Spinal cord (tissue), 10 donors: Measurements from ENCODE around the gene DHX32. TPM values are rescaled to one million over a fixed set of nuclear protein-coding genes. Genes with fewer than 3 reads are reported as not detected.
"Not testable (repeated sequence)": the region's sequence is repeated elsewhere in the genome, so short reads cannot be mapped to it uniquely, and the experiment has no call there.

Experiments used
- DNase-seq, 6 donors: peaks; one replicate each; pipeline versions ENCODE4 v3.0.0 to v3.0.0-alpha.2; 2013 to 2015; ENCODE audit warnings: low spot score in 6 of 6, low read depth in 4 of 6
- H3K27ac ChIP-seq: one replicate; pipeline ENCODE4 v1.5.1; 2013; ENCODE audit warnings: low read depth, low read length, control low read depth
- H3K27me3 ChIP-seq: one replicate; pipeline ENCODE4 v1.6.1; 2013; ENCODE audit warnings: low read length; ENCODE audit not compliant: control insufficient read depth, insufficient read depth
- H3K36me3 ChIP-seq: one replicate; pipeline ENCODE4 v1.6.1; 2013; ENCODE audit warnings: low read length; ENCODE audit not compliant: control insufficient read depth, insufficient read depth
- H3K4me1 ChIP-seq: one replicate; pipeline ENCODE4 v1.6.1; 2013; ENCODE audit warnings: low read length; ENCODE audit not compliant: control insufficient read depth, insufficient read depth
- H3K4me3 ChIP-seq: one replicate; pipeline ENCODE4 v1.5.1; 2013; ENCODE audit warnings: low read depth, low read length, control low read depth
- H3K9me3 ChIP-seq: one replicate; pipeline ENCODE4 v1.6.1; 2013; ENCODE audit warnings: low read length; ENCODE audit not compliant: control insufficient read depth, insufficient read depth
- WGBS: methylation state at CpG from one replicate; pipeline ENCODE4 v1.1.5; 2013; ENCODE audit warnings: missing lambda C conversion rate; ENCODE audit not compliant: insufficient coverage; 5-methylcytosine and 5-hydroxymethylcytosine counted together
- long read RNA-seq, 4 donors: transcript quantifications; one replicate each; lab custom pipeline, GENCODE V29; 2026
- polyA plus RNA-seq, 2 donors: library from polyadenylated mRNA; unstranded; fragments of 120-200 nt; gene quantifications; one replicate each; pipeline ENCODE4 v1.2.1, GENCODE V29; 2013; ENCODE audit not compliant: insufficient read length in 2 of 2
- total RNA-seq, 2 donors: library from RNA; depleted of rRNA in 1 of 2; stranded (reverse); fragments of 120-200 nt in 1 of 2; fragments of >200 nt in 1 of 2; gene quantifications; one replicate each; pipeline versions ENCODE4 v1.2.3 to v1.2.4, GENCODE V29; 2013 to 2014
- donor health status: healthy.

The DHX32 gene, protein sequence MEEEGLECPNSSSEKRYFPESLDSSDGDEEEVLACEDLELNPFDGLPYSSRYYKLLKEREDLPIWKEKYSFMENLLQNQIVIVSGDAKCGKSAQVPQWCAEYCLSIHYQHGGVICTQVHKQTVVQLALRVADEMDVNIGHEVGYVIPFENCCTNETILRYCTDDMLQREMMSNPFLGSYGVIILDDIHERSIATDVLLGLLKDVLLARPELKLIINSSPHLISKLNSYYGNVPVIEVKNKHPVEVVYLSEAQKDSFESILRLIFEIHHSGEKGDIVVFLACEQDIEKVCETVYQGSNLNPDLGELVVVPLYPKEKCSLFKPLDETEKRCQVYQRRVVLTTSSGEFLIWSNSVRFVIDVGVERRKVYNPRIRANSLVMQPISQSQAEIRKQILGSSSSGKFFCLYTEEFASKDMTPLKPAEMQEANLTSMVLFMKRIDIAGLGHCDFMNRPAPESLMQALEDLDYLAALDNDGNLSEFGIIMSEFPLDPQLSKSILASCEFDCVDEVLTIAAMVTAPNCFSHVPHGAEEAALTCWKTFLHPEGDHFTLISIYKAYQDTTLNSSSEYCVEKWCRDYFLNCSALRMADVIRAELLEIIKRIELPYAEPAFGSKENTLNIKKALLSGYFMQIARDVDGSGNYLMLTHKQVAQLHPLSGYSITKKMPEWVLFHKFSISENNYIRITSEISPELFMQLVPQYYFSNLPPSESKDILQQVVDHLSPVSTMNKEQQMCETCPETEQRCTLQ
- total RNA-seq (10 to 100 TPM; 22.6 to 29.2 TPM), polyA plus RNA-seq (10 to 100 TPM; 18.0 to 19.1 TPM)
- long read RNA-seq, donor 1, partial matches to known transcripts, result 0 of 1 reads
- long read RNA-seq, donor 1, other reads (novel, unspliced or antisense), result 0 of 1 reads
- long read RNA-seq, donor 2, result 0 reads
- long read RNA-seq, donor 3, result 0 reads
- long read RNA-seq, donor 4, partial matches to known transcripts, result 15 of 15 reads
- long read RNA-seq, donor 4, other reads (novel, unspliced or antisense), result 0 of 15 reads

GRCh38 chr10:125881192-125881591, at the start of gene DHX32:
Gene DHX32 (minus strand): TSS chr10:125881292. CDS start chr10:125880824, 468 bp downstream.
- H3K4me1 ChIP-seq, result peaks cover 4% of the 10 kb centered on the region
- no peak within 1 kb of the TSS for H3K4me3 ChIP-seq
- H3K27me3 ChIP-seq, result no peaks in the 10 kb centered on the region
- 26% methylated on average over 3 of the region's 4 CpGs for WGBS
- H3K36me3 ChIP-seq, result no peaks in the 10 kb centered on the region
- H3K9me3 ChIP-seq, result no peaks in the 10 kb centered on the region
- peak in 2 of 6 donors; percentile 7 to 9 for DNase-seq
- no peak within 1 kb of the TSS for H3K27ac ChIP-seq

DNA sequence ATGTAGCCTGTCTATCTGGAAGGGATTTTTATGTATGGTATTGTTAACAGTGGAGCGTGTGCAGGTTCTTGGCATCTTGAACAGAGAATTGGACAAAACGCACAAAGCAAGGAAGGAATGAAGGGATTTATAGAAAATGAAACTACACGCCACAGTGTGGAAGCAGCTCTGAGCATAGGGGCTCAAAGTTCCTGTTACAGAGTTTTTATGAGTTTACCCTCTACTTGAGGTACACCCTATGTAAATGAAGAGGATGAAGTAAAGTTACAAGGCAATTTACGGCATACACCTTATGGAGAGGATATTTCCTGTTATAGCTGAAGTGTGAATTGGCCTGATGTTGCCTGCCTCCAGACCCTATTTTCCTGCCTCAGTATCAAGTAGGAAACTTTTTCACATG, 48.5 kb upstream of the DHX32 start:
- Histone ChIP-seq H3K36me3 (no peaks in the 10 kb centered on the region), H3K9me3 (peaks cover 1% of the 10 kb centered on the region), H3K4me3 (no peak overlapping the region), H3K4me1 (peaks cover 4% of the 10 kb centered on the region), H3K27ac (no peak overlapping the region), H3K27me3 (no peaks in the 10 kb centered on the region)
- no peak for DNase-seq
- 94% methylated on average over 3 of the region's 4 CpGs for WGBS

DNA sequence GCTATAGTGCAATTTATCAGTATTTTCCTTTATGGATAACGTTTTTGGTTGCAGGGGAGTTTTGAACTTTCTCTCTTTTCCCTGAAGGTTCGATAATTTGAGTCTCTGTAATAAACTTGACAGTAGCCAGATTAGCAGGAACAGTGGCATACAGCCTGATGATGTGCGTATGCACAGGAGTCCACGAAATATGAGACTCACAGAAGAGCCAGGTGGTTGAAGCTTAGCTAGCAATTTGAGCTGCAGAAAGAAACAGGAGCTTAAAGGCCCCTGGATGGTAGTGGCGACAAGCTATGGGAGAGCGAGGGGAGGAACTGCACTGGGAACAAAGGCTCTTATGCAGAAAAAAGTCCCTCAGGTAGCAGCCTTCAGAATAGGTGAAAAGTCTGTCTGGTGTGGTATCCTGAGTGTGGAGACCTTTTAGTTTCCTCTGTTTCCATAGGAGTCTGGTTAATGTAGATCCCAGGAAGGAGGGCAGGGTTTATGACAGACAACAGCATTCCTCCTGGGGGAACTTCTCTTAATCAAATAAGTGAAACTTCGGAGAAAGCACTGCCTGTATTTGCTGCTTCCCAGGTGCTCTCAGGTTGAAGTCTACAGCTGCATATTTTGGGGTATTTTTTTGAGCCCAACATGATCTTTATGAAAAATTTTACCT, 48.0 kb upstream of the DHX32 start:
- 89% methylated on average over 6 of the region's 7 CpGs for WGBS
- no peak for DNase-seq
- H3K4me1 ChIP-seq, result no peaks in the 10 kb centered on the region

GRCh38 chr10:125927265-125927664, 46.2 kb upstream of the DHX32 start:
- H3K36me3 ChIP-seq, H3K27me3 ChIP-seq, H3K27ac ChIP-seq, H3K9me3 ChIP-seq, H3K4me3 ChIP-seq, DNase-seq, H3K4me1 ChIP-seq: not testable (repeated sequence)
- no CpG with 5 or more reads among the region's 5 CpGs for WGBS

More for the DNA sequence above, 48.0 kb upstream of the DHX32 start:
- H3K36me3 ChIP-seq, result no peaks in the 10 kb centered on the region
- H3K27ac ChIP-seq, result no peak overlapping the region
- peaks cover 1% of the 10 kb centered on the region for H3K9me3 ChIP-seq
- H3K4me3 ChIP-seq, result no peak overlapping the region
- no peaks in the 10 kb centered on the region for H3K27me3 ChIP-seq

GRCh38 chr10:125926247-125926646, 45.2 kb upstream of the DHX32 start:
- Histone ChIP-seq H3K36me3 (no peaks in the 10 kb centered on the region), H3K9me3 (no peaks in the 10 kb centered on the region), H3K4me3 (no peak overlapping the region), H3K4me1 (no peaks in the 10 kb centered on the region), H3K27me3 (no peaks in the 10 kb centered on the region), H3K27ac (no peak overlapping the region)
- 55% methylated on average over 3 of the region's 5 CpGs for WGBS
- DNase-seq, result no peak

GRCh38 chr10:125925262-125925834, 44.3 kb upstream of the DHX32 start:
- Histone ChIP-seq H3K36me3 (no peaks in the 10 kb centered on the region), H3K27ac (no peak overlapping the region), H3K9me3 (no peaks in the 10 kb centered on the region), H3K4me3 (no peak overlapping the region), H3K4me1 (no peaks in the 10 kb centered on the region), H3K27me3 (no peaks in the 10 kb centered on the region)
- WGBS, result no CpG with 5 or more reads among the region's 5 CpGs
- DNase-seq, result no peak

DNA sequence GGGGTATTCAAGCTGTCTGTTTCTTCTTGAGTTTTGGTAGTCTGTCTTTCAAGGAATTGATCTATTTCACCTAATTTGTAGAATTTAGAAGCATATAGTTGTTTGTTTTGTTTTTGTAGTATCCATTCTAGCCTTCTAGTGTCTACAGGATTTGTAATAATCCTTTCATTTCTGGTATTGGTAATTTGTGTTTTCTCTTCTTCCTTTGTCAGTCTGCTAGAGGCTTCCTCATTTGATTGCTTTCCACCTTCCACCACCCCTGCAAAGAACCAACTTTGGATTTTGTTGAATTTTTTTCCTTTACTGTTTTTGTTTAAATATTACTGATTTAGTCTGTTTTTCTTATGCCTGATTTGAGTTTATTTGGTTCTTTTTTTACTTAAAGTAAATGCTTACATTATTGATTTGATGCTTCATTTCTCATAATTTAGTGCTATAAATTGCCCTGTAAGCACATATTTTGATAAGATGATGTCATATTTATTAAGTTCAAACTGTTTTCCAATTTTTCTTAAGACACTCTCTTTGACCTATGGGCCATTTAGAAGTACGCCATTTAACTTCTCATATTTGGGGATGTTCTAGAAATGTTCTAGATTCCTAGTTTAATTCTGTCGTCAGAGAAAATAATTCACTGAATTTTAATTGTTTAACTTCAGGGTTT, 40.7 kb upstream of the DHX32 start:
- H3K27ac ChIP-seq, H3K9me3 ChIP-seq, DNase-seq, H3K4me3 ChIP-seq, H3K4me1 ChIP-seq, H3K36me3 ChIP-seq, H3K27me3 ChIP-seq: not testable (repeated sequence)
- WGBS, result no CpG with 5 or more reads among the region's 2 CpGs

DNA sequence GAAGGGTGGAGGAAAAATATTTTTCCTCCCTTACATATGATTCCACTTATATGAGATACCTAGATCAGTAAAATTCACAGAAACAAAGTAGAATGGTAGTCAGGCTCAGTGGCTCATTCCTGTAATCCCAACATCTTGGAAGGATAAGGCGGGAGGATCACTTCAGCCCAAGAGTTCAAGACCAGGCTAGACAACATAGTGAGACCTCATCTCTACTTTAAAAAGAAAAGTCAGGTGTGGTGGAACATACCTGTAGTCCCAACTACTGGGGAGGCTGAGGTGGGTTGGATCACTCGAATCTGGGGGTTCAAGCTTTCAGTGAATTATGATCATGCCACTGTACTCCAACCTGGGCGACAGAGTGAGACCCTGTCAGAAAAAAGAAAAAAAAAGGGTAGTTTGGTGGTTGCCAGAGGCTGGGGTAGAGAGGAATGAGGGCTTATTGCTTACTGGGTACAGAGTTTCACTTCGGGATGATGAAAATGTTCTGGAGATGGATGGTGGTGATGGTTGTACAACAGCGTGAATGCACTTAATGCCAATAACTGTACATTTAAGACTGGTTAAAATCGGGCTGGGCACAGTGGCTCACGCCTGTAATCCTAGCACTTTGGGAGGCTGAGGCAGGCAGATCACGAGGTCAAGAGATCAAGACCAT, 36.7 kb upstream of the DHX32 start:
- not testable (repeated sequence) for H3K4me1 ChIP-seq, H3K4me3 ChIP-seq, H3K36me3 ChIP-seq, H3K9me3 ChIP-seq, H3K27ac ChIP-seq, DNase-seq, H3K27me3 ChIP-seq
- 92% methylated on average over 3 of the region's 8 CpGs for WGBS
